SH-SY5Y (cell line): ENCODE results near the gene ZNF615.

ENCODE experiments used
- GATA2 ChIP-seq: IDR thresholded peaks from 2 replicates; pipeline ENCODE4 v1.6.1; 2011; ENCODE audit warnings: mild to moderate bottlenecking, low read depth, low read length
- GATA3 ChIP-seq: IDR thresholded peaks from 2 replicates; pipeline ENCODE4 v1.6.1; 2011; ENCODE audit warnings: low read depth, mild to moderate bottlenecking, low read length, moderate library complexity

GRCh38 chr19:52007451-52007805 is 583 bp downstream of the ZNF615 start:
- TF ChIP-seq GATA2 (no peak), GATA3 (no peak)
